ENCODE data around the gene EFNA1.

GRCh38 chr1:155141749-155142148 is 14.1 kb downstream of the EFNA1 start:
- no peak for TF ChIP-seq SUZ12 (IDR thresholded peaks at IDR 0.05; ENCODE audit: extremely low read depth, insufficient read depth, insufficient read length)
- TF ChIP-seq ZNF274 (IDR thresholded peaks at IDR 0.05; ENCODE audit: low read depth, low read length) = no peak
